NCI-H446 treated with DMSO at 0.1 percent for 48 hours (cell line): Measurements from ENCODE around the gene RER1.
"Not testable (repeated sequence)": the region's sequence is repeated elsewhere in the genome, so short reads cannot be mapped to it uniquely, and the experiment has no call there.

Experiments
- DNase-seq: peaks from one replicate; lab custom pipeline; 2025; lab: John Stamatoyannopoulos, UW

RER1 gene

DNA sequence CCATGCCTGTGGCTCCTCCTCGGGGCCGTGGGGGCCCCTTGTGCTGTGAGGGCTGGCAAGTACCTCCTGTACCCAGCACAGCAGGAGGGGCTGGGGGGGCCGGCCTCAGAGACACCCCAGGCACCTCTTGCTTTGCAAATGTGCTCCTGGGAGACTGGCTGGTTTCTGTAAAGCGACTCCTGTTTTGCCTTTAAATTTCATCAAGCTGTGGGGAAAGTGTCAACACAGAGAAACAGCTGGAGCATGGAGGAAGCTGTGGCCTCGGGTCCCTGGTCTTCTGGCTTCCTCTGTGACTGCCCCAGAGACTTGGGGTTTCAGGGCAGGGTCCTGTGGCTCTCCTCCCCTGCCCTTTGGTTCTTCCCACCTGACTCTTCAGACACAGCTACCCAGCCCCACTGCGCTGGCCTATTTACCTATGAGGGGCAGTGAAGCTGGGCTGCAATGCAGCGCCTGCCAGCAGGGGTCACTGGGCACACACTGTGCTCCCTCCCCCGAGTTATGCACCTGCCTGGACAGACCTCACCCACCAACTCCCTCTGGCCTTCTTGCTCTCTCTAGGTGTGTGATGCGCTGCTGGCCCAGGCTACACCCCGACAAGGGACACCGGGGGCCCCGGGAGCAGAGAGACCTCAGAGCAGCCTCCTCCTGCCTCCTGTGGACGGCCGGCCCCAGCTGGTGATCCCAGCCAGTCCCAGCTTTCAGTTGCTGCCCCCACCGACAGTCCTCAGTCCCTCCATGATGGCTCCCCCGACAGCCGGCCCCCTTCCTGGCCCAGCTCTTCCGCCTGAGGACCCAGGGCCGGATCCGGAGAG, 38.3 kb downstream of the RER1 start:
- no peak for DNase-seq

DNA sequence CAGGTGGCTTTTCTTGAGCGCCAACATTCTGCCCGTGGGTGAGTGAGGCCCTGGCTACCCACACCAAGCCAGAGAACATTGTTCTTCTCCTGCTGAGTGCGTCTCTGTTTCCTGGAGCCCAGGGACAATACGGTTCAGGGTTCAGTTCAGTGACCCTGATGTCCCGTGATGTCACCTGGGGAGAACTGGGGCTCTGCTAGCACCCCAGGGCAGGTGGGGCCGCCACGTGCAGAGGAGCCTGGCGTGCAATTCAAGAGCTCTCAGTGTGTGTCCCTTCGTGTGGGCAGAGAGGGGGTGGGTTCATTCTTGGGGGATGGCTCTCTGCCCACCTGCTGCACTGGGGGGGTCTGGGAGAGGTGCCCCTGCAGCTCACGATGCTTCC, 38.9 kb downstream of the RER1 start:
- no peak for DNase-seq

DNA sequence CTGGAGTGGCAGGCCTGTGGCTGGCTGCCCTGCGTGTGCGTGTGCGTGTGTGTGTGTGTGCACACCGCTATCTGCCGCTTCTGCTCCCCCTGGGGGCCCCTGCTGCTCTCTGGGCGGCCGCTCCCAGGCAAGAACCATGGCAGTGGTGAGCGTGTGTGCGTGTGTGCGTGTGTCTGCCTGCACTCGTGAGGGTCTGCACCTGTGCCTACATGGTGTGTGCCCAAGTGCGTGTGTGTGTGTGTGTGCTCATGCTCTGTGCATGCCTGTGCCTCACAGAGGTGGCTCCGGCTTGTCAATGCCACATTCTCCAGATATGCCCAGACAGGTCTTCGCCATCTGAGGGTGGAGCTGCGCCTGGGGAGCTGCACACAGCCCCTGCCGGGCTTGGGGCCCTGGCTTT, 39.5 kb downstream of the RER1 start:
- DNase-seq: no peak

DNA sequence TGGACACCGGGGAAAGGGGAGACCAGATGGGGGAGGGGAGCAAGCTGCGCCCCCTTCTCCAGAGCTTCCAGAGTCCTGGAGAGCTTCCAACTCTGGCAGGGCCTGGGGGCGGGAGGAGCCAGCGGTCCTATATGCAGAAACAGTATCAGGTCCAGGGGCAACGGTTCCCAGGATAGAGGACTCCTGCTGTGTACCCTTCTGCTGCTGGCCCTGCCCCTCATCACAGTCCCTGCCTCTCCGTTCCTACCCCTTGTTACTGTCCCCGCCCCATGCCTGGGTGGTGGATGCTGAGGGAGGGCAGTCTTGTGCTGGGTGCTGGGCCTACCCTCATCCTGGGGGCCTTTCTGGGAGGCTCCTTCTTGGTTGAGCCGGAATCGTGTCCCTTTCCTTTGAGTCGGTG, 39.9 kb downstream of the RER1 start:
- no peak for DNase-seq

DNA sequence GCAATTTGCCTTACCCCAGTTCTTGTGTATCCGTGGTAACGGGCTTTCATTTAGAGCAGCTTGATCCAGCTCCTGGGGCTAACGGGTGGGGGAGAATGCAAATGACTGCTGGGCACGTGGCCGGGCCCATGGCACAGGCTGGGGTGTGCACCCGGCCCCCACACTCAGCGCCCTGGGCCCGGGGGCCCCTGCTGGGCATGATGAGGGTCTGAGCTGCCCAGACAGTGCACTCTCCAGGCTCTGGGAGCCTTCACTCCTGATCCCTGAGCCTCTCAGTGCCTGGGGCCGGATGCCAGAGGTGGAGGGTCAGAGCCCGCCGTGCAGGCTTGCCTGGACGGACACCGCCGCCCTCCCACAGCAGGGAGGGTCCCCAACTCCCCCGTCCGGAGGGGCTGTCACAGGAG, 40.8 kb downstream of the RER1 start:
- no peak for DNase-seq

- DNase-seq: no peak
These were observed 41.6 kb downstream of the RER1 start for GRCh38 chr1:2433196-2433595.

GRCh38 chr1:2433936-2434655, 42.5 kb downstream of the RER1 start:
- DNase-seq: no peak

DNA sequence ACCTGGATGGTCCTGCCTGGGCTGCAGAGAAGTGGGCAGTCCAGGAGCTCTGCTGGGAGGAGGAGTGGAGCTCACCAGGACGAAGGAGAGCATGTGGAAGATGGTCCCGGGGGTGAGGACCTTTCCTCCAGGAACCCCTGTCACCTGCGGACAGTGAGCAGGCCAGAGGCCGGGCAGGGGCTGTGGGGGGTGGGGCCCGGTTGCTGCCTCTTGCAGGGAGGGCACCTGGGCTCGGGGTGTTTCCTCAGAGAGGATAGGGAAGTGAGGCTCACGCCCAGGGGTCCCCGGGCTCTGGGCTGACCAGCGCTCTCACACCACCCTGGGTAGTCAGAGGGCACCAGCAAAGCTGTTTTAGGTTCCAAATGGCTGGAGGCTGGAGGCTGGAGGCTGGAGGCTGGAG, 43.5 kb downstream of the RER1 start:
- no peak for DNase-seq

DNA sequence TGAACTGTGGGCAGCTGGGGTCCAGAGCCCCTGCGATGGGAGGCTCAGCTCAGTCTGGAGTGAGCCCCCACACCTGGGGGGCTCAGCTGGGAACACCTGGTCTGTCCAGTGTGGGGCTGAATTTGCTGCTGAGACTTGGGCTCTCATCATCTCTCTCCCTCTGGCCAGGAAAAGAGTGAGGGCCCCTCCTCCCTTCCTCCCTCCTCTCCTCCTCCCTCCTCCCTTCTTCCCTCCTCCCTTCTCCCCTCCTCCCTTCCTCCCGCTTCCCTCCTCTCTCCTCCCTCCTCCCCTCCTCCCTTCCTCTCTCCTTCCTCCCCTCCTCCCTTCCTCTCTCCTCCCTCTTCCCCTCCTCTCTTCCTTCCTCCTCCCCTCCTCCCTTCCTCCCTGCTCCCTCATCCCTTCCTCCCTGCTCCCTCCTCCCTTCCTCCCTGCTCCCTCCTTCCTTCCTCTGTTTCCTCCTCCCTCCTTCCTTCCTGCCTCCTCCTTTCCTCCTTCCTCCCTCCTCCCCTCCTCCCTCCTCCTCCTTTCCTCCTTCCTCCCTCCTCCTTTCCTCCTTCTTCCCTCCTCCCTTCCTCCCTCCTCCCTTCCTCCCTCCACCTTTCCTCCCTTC, 44.2 kb downstream of the RER1 start:
- no peak for DNase-seq

DNA sequence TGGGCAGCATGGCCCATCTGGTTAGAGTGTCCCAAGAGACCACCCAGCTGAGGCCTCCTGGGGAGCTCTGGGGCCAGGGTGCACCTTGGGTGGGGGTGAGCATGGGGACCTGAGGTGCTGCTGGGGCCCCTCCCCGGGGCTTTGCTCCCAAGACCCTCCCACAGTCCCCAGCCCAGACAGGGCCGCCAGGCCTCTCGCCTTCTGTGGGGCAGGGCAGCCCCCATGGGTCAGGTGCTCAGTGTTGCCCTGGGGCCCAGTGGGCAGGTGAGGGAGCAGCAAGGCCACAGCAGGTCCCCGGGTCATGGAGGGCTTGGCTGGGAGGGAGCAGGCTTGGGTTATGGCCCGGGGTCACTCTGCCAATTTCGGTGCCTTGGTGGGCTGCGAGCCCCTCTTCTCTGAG, 45.2 kb downstream of the RER1 start:
- DNase-seq: no peak

DNA sequence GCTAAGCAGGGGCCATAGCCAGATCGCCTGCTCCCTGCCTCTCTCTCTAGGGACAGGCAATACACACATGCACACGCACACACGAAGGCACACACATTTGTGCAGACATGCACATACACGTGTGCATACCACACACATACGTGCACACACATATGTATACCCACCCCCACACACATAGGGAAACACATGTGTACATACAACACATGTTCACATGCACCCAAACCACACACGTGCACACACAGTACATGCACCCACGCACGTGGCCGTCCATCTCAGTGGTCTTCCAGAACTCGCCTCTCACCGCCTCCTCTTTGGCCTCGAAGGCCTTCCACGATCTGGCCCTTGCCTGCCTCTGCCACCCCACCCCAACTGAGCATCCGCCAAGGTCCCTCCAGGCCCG, 46.0 kb downstream of the RER1 start:
- DNase-seq: no peak

DNA sequence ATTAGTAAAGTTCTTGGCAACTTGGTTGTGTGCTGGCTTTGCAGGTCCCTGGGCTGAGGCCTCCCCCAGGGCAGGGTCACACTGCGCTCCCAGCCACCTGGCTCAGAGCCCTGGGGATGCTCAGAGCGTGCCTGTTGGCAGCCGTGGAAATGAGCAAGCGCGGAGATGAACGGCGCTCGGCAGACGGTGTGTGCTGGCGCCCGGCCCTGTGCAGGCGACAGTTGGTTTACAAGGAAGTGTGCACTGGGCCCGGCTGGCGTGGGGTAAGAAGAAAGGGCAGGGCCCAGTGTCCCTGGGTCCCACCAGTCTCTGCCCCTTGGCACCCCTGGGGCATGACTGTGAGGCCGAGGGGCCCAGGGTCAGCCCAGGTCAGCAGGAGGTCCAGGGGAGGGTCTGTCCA, 46.4 kb downstream of the RER1 start:
- DNase-seq: peak; percentile 62

- no peak for DNase-seq
These were observed 47.0 kb downstream of the RER1 start for GRCh38 chr1:2438641-2439040.

GRCh38 chr1:2439369-2439768, 47.7 kb downstream of the RER1 start:
- DNase-seq: no peak

DNA sequence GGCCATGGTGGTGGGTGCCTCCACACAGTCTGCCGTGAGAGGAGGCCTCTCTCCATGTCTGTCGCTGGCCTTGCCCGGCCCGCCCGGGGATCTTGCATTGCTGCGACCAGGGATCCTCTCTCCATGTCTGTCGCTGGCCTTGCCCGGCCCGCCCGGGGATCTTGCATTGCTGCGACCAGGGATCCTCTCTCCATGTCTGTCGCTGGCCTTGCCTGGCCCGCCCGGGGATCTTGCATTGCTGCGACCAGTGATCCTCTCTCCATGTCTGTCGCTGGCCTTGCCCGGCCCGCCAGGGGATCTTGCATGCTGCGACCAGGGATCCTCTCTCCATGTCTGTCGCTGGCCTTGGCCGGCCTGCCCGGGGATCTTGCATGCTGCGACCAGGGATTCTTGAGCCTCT, 48.7 kb downstream of the RER1 start:
- DNase-seq: not testable (repeated sequence)

GRCh38 chr1:2441746-2442145, 50.1 kb downstream of the RER1 start:
- no peak for DNase-seq

GRCh38 chr1:2442661-2443060, 51.0 kb downstream of the RER1 start:
- DNase-seq: no peak

DNA sequence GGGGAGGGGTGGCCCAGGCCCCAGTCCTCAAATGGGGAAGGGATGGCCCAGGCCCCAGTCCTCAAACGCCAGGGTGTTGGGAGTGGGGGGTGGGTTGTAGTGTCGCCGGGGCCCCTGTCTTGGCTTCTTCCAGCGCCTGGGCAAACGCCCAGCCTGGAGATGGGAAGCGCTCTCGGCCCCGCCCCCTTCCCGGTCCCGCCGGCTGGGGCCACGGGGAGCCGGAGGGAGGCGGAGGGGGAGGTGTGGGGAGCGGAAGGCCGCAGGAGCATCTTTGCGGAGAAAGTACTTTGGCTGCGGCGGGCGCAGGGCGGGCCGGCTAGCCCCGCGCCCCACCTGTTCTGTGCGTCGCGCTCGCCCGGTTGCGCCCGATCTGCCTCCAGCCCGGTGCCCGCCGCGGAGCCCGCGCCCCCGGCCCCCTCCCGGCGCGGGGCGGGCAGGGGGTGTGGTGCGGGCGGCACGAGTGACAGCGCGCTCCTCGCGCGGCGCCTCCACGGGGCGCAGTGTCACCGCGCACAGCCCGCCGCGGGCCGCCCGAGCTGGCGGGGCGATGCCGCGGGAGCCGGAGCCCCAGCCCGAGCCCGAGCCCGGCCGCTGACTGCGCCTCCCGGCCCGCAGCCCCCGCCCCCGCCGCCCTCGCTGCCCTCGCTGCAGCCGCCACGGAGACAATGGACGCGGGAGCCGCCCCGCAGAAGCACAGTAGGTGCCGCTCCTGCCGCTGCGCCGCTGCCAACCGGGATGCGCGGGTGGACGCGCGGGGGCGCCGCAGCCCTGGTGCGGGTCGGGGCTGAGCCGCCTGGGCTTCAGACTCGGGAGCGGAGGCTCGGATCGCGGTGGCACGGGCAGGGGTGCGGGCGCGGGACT, 51.9 kb downstream of the RER1 start:
- DNase-seq: no peak

DNA sequence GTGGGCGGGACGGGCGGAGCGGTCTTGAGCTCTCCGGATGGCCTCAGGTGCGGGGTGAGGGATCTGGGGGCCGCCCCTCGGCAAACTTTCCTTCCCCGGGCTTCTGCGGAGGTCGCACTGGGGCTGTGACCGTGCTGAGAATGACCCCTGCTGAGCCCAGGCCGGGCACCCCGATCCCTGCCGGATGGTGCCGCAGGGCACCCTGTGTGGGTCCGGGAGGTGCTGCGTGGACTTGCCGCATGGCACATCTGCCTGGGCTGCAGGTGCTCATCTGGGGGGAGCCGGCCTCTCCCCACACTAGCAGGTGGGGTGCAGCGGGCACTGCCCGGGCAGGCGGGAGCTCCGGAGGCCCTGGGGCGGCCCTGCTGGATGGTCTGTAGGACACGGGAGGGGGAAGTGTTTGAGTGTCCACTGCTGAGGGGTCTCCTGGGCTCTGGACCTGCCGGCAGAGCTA, 52.5 kb downstream of the RER1 start:
- DNase-seq: no peak

- no peak for DNase-seq
These were observed 53.7 kb downstream of the RER1 start for GRCh38 chr1:2445162-2445822.

GRCh38 chr1:2445823-2446215, 54.2 kb downstream of the RER1 start:
- no peak for DNase-seq

DNA sequence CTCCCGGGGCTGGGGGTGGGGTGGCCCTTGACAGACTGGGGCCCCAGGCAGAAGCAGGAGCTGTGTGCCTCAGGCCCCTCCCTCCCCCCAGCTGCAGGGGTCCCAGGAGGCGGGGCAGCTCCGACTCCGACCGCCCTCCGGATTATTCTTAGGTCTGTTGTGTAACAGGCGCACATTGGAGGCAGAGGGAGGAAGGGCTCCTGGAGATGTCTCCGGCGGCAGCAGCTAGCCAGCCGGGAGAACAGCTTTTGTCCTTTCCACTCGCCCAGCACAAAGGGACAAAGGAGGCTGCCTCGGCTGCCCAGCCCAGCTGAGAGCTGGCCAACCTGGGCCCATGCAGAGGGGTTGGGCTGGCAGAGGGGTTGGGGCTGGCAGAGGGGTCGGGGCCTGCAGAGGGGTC, 54.8 kb downstream of the RER1 start:
- DNase-seq: no peak
